Measurements from ENCODE around the gene TRIM3.
"Not testable (repeated sequence)": the region's sequence is repeated elsewhere in the genome, so short reads cannot be mapped to it uniquely, and the experiment has no call there.

The TRIM3 gene

GRCh38 chr11:6473451-6474412 lies at the start of gene TRIM3:
TRIM3 (minus strand) TSS chr11:6473941; CDS start chr11:6465695, 8,246 bp downstream.
- peak; percentile 31 to 43 for DNase-seq

- DNase-seq: no peak
These were observed 49.5 kb upstream of the TRIM3 start for GRCh38 chr11:6523253-6523652.

GRCh38 chr11:6521946-6522345 lies 48.2 kb upstream of the TRIM3 start:
- DNase-seq: not testable (repeated sequence)

GRCh38 chr11:6520265-6520664 lies 46.5 kb upstream of the TRIM3 start:
- no peak for DNase-seq

- DNase-seq: no peak
These were observed 43.1 kb upstream of the TRIM3 start for GRCh38 chr11:6516865-6517264.

- peak; percentile 53 to 60 for DNase-seq
These were observed 32.0 kb upstream of the TRIM3 start for GRCh38 chr11:6505577-6506240.

- DNase-seq: no peak
These were observed 30.4 kb upstream of the TRIM3 start for GRCh38 chr11:6504166-6504565.

GRCh38 chr11:6502382-6502781 lies 28.6 kb upstream of the TRIM3 start:
- no peak for DNase-seq

GRCh38 chr11:6498544-6498943 lies 24.8 kb upstream of the TRIM3 start:
- DNase-seq: no peak

- DNase-seq: no peak
These were observed 24.4 kb upstream of the TRIM3 start for GRCh38 chr11:6498121-6498520.

- DNase-seq: no peak
These were observed 23.5 kb upstream of the TRIM3 start, which contains the start of gene DNHD1 for GRCh38 chr11:6497069-6497839. DNHD1 (plus strand) TSS chr11:6497280; CDS start chr11:6498216, 936 bp downstream.

- no peak for DNase-seq
These were observed 15.6 kb upstream of the TRIM3 start for GRCh38 chr11:6489306-6489705.

- no peak for DNase-seq
These were observed 15.1 kb upstream of the TRIM3 start for GRCh38 chr11:6488821-6489220.

GRCh38 chr11:6488342-6488741 lies 14.6 kb upstream of the TRIM3 start:
- no peak for DNase-seq

GRCh38 chr11:6486938-6487337 lies 13.2 kb upstream of the TRIM3 start:
- no peak for DNase-seq

GRCh38 chr11:6486256-6486655 lies 12.5 kb upstream of the TRIM3 start:
- no peak for DNase-seq

- no peak for DNase-seq
These were observed 11.9 kb upstream of the TRIM3 start for GRCh38 chr11:6485661-6486060.

GRCh38 chr11:6483015-6483414 lies 9.3 kb upstream of the TRIM3 start:
- DNase-seq: no peak

- no peak for DNase-seq
These were observed 8.7 kb upstream of the TRIM3 start for GRCh38 chr11:6482441-6482840.

GRCh38 chr11:6481924-6482275 lies 8.2 kb upstream of the TRIM3 start:
- no peak for DNase-seq

- peak; percentile 97 for DNase-seq
These were observed 7.5 kb upstream of the TRIM3 start, which contains the start of the genes ARFIP2 and TIMM10B for GRCh38 chr11:6481012-6481923. ARFIP2 (minus strand) TSS chr11:6481331; CDS start chr11:6480421, 910 bp downstream. TIMM10B (plus strand) TSS chr11:6481501; CDS start chr11:6481517, 16 bp downstream.

All from AML-193 (cell line).